Measurements from ENCODE around the gene PRXL2A.
A peak's percentile ranks its signal among the peaks of the same experiment; 100 is the strongest.
"Not testable (repeated sequence)": the region's sequence is repeated elsewhere in the genome, so short reads cannot be mapped to it uniquely, and the experiment has no call there.

The PRXL2A gene

GRCh38 chr10:80408242-80409101, at the start of gene PRXL2A:
Gene PRXL2A (plus strand): TSS chr10:80408551. CDS start chr10:80420468, 11,917 bp downstream.
- DNase-seq: peak; percentile 43

- DNase-seq: not testable (repeated sequence)
Observed at GRCh38 chr10:80358925-80359324, 49.4 kb upstream of the PRXL2A start.

- no peak for DNase-seq
Observed at GRCh38 chr10:80359644-80360043, 48.7 kb upstream of the PRXL2A start.

GRCh38 chr10:80365510-80365909, 42.8 kb upstream of the PRXL2A start:
- no peak for DNase-seq

GRCh38 chr10:80371467-80371866, 36.9 kb upstream of the PRXL2A start:
- no peak for DNase-seq

GRCh38 chr10:80372675-80373074, 35.7 kb upstream of the PRXL2A start:
- DNase-seq: no peak

- DNase-seq: no peak
Observed at GRCh38 chr10:80373502-80373901, 34.8 kb upstream of the PRXL2A start.

GRCh38 chr10:80379701-80380100, 28.6 kb upstream of the PRXL2A start:
- no peak for DNase-seq

GRCh38 chr10:80380185-80380584, 28.2 kb upstream of the PRXL2A start:
- DNase-seq: no peak

- DNase-seq: peak; percentile 6
Observed at GRCh38 chr10:80382989-80383388, 25.4 kb upstream of the PRXL2A start.

GRCh38 chr10:80390740-80391139, 17.6 kb upstream of the PRXL2A start:
- no peak for DNase-seq

GRCh38 chr10:80392250-80392649, 16.1 kb upstream of the PRXL2A start:
- no peak for DNase-seq

- DNase-seq: no peak
Observed at GRCh38 chr10:80394358-80394916, 13.9 kb upstream of the PRXL2A start.

- DNase-seq: no peak
Observed at GRCh38 chr10:80397014-80397413, 11.3 kb upstream of the PRXL2A start.

GRCh38 chr10:80400136-80400804, 8.1 kb upstream of the PRXL2A start:
- no peak for DNase-seq

- DNase-seq: no peak
Observed at GRCh38 chr10:80405035-80405434, 3.3 kb upstream of the PRXL2A start.

GRCh38 chr10:80405626-80406025, 2.7 kb upstream of the PRXL2A start:
- no peak for DNase-seq

- no peak for DNase-seq
Observed at GRCh38 chr10:80406204-80406603, 2.1 kb upstream of the PRXL2A start.

- no peak for DNase-seq
Observed at GRCh38 chr10:80407812-80408241, 524 bp upstream of the PRXL2A start.

- DNase-seq: no peak
Observed at GRCh38 chr10:80409121-80409520, 770 bp downstream of the PRXL2A start.

GRCh38 chr10:80410122-80410521, 1.8 kb downstream of the PRXL2A start:
- no peak for DNase-seq

- DNase-seq: no peak
Observed at GRCh38 chr10:80410578-80411145, 2.3 kb downstream of the PRXL2A start.

- no peak for DNase-seq
Observed at GRCh38 chr10:80411267-80411668, 2.9 kb downstream of the PRXL2A start.
